Left ventricle myocardium inferior (tissue), 1 donor: ENCODE measurements around the gene SMTN. TPM values are rescaled to one million over a fixed set of nuclear protein-coding genes. Genes with fewer than 3 reads are reported as not detected.

Experiments
- DNase-seq: peaks from one replicate; pipeline ENCODE4 v3.0.0-alpha.2; 2020
- H3K27ac ChIP-seq: fragments of 200-600 bp; replicated peaks from 2 replicates; pipeline ENCODE4 v1.8.0; 2021
- H3K27me3 ChIP-seq: fragments of 200-600 bp; 2 replicates; pipeline ENCODE4 v1.8.0; 2021; ENCODE audit warnings: low read depth
- H3K36me3 ChIP-seq: fragments of 200-600 bp; 2 replicates; pipeline ENCODE4 v1.8.0; 2021
- H3K4me1 ChIP-seq: fragments of 200-600 bp; 2 replicates; pipeline ENCODE4 v1.8.0; 2021
- H3K4me3 ChIP-seq: fragments of 200-600 bp; 2 replicates; pipeline ENCODE4 v1.8.0; 2021; ENCODE audit warnings: mild to moderate bottlenecking, moderate library complexity
- H3K9me3 ChIP-seq: fragments of 200-600 bp; replicated peaks from 2 replicates; pipeline ENCODE4 v1.8.0; 2021
- CTCF ChIP-seq: fragments of 200-600 bp; IDR thresholded peaks from 2 replicates; pipeline ENCODE4 v1.8.0; 2021; ENCODE audit warnings: antibody characterized with exemption, mild to moderate bottlenecking, borderline replicate concordance
- intact Hi-C: fragments of 100-400 bp; cut with micrococcal nuclease; formaldehyde crosslinking; loops from one replicate; pipeline ENCODE4 v1.11.0; 2022
- total RNA-seq: library from RNA; stranded (reverse); fragmentation: NEBNext Ultra II Directional; extraction: Animal tissue kit (Norgen Biotek cat#: 25700); gene quantifications from one replicate; pipeline ENCODE4 v1.2.1, GENCODE V29; 2021
- donor health status: DM: no; HTN: yes; CAD: no; lungs with severe emphysema.

The SMTN gene
- total RNA-seq, 1 donor from 2014 or later = 245 TPM

DNA sequence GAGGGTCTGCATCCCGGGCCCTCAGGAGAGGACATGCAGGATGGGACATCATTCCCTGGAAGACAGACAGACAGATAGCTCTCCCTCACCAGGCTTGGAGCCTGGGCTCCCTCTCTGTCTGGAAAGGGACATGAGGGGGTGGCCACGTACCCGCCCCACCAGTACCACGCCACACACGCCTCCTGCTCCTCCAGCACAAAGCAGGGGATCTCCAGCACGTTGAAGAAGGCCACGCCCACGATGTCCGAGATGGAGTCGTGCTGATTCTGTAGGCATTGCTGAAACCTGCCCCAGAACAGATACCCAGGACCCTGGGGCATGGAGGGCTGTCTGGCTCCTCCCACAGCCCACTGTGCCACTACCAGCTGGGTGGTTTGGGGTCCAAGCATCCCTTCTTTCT is 57.0 kb downstream of the SMTN start:
- intact Hi-C loops = no loop called here
- peaks cover 26% of the 10 kb centered on the region for H3K27me3 ChIP-seq
- no peak for DNase-seq
- peaks cover 6% of the 10 kb centered on the region for H3K4me1 ChIP-seq
- H3K36me3 ChIP-seq = no peaks in the 10 kb centered on the region
- H3K4me3 ChIP-seq = no peak overlapping the region
- H3K9me3 ChIP-seq = no peaks in the 10 kb centered on the region
- no peak overlapping the region for H3K27ac ChIP-seq
- no peak for TF ChIP-seq CTCF

DNA sequence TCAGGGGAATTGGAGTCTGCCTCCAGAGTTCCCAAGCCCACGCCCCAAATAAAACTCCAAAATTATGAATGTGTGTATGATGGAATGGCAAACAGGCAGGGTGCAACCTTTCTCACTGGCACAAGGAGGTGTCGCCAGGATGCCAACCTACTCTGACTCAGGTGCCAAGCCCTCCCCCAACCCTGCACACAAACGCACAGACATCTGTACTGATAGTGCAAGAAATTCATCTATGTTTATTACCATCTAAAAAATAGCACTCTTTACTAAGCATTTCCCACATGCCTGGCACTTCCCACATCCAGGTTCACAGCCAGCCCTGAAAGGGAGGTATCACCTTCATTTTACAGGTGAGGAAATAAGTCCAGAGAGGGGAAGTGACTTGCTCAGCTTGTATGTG is 57.9 kb downstream of the SMTN start:
- H3K9me3 ChIP-seq = no peaks in the 10 kb centered on the region
- intact Hi-C loops = no loop called here
- no peak for TF ChIP-seq CTCF
- no peaks in the 10 kb centered on the region for H3K36me3 ChIP-seq
- peaks cover 26% of the 10 kb centered on the region for H3K27me3 ChIP-seq
- H3K4me3 ChIP-seq = no peak overlapping the region
- no peak for DNase-seq
- H3K4me1 ChIP-seq = peaks cover 9% of the 10 kb centered on the region
- no peak overlapping the region for H3K27ac ChIP-seq

- TF ChIP-seq CTCF = no peak
- H3K4me1 ChIP-seq = peaks cover 9% of the 10 kb centered on the region
- no peaks in the 10 kb centered on the region for H3K36me3 ChIP-seq
- intact Hi-C loops = no loop called here
- H3K4me3 ChIP-seq = no peak within 1 kb of the TSS
- peaks cover 26% of the 10 kb centered on the region for H3K27me3 ChIP-seq
- no peaks in the 10 kb centered on the region for H3K9me3 ChIP-seq
- no peak within 1 kb of the TSS for H3K27ac ChIP-seq
- no peak for DNase-seq
Observed at GRCh38 chr22:31139866-31140716, 59.0 kb downstream of the SMTN start, which contains the start of gene PLA2G3. TSS of gene PLA2G3 (minus strand) at chr22:31140508. CDS start at chr22:31140354, 154 bp downstream.

GRCh38 chr22:31140746-31141145 is 59.6 kb downstream of the SMTN start:
- Histone ChIP-seq H3K9me3 (no peaks in the 10 kb centered on the region), H3K36me3 (no peaks in the 10 kb centered on the region), H3K27me3 (peaks cover 26% of the 10 kb centered on the region), H3K27ac (no peak overlapping the region), H3K4me3 (no peak overlapping the region), H3K4me1 (peaks cover 9% of the 10 kb centered on the region)
- no peak for TF ChIP-seq CTCF
- DNase-seq = no peak
- intact Hi-C loops = no loop called here

DNA sequence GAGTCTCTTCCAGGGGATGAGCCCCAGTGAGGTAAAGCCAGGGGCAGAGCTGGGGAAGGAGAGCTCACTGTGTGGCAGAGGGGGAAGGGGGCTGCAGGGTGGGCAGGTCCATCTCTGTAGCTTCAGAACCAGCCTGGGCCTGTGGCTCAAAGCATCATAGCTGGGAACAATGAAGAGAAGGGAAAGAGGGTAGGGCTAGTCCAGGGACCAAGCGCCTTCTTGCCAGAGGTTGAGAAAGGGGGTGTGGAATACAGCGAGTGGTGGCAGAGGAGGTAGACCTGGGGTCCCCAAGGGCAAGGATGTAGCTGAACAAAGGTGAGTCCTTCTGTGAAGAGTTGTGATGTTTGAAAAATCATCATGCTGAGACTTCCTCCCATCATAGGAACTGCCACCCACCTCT is 60.4 kb downstream of the SMTN start:
- Histone ChIP-seq H3K4me1 (peaks cover 9% of the 10 kb centered on the region), H3K9me3 (no peaks in the 10 kb centered on the region), H3K4me3 (no peak overlapping the region), H3K36me3 (no peaks in the 10 kb centered on the region), H3K27me3 (peaks cover 26% of the 10 kb centered on the region), H3K27ac (no peak overlapping the region)
- no peak for TF ChIP-seq CTCF
- DNase-seq = no peak
- intact Hi-C loops = no loop called here
